ENCODE results near the gene KCNJ15.

KCNJ15 gene

GRCh38 chr21:38337793-38338192, 81.0 kb downstream of the KCNJ15 start:
- H3K9me3 ChIP-seq: no peaks in the 10 kb centered on the region
- H3K36me3 ChIP-seq: no peaks in the 10 kb centered on the region
- no peak overlapping the region for H3K27ac ChIP-seq
- peak in 1 of 2 donors; percentile 21 for DNase-seq
- no peaks in the 10 kb centered on the region for H3K27me3 ChIP-seq
- H3K4me1 ChIP-seq: peaks cover 0 to 30% (median 14%) of the 10 kb centered on the region in 4 donors
- no peak for TF ChIP-seq CTCF (IDR thresholded peaks at IDR 0.05)
- no peak overlapping the region for H3K4me3 ChIP-seq
- intact Hi-C loops (cut with DNase I; ENCODE audit: low total_unique reads): no loop called here

- Histone ChIP-seq H3K27ac (peak overlapping the region; percentile 76 to 82), H3K36me3 (no peaks in the 10 kb centered on the region), H3K27me3 (no peaks in the 10 kb centered on the region), H3K9me3 (no peaks in the 10 kb centered on the region), H3K4me1 (peaks cover 0 to 45% (median 29%) of the 10 kb centered on the region in 4 donors), H3K4me3 (no peak overlapping the region)
- DNase-seq: peak in 1 of 2 donors; percentile 58
- intact Hi-C loops (cut with DNase I; ENCODE audit: low total_unique reads): no loop called here
- no peak for TF ChIP-seq CTCF (IDR thresholded peaks at IDR 0.05)
These were observed 83.3 kb downstream of the KCNJ15 start for GRCh38 chr21:38340131-38340530.

GRCh38 chr21:38341546-38342012, 84.8 kb downstream of the KCNJ15 start:
- TF ChIP-seq CTCF (IDR thresholded peaks at IDR 0.05): peak; percentile 58 to 68
- DNase-seq: peak; percentile 86 to 97
- H3K27ac ChIP-seq: peak overlapping the region; percentile 76 to 82
- intact Hi-C loops (cut with DNase I; ENCODE audit: low total_unique reads): no loop called here
- no peak overlapping the region for H3K4me3 ChIP-seq
- no peaks in the 10 kb centered on the region for H3K9me3 ChIP-seq
- H3K36me3 ChIP-seq: no peaks in the 10 kb centered on the region
- peaks cover 0 to 48% (median 30%) of the 10 kb centered on the region in 4 donors for H3K4me1 ChIP-seq
- no peaks in the 10 kb centered on the region for H3K27me3 ChIP-seq

- intact Hi-C loops (cut with DNase I; ENCODE audit: low total_unique reads): no loop called here
- TF ChIP-seq CTCF (IDR thresholded peaks at IDR 0.05): no peak
These were observed 85.9 kb downstream of the KCNJ15 start for GRCh38 chr21:38342739-38343138.

GRCh38 chr21:38343691-38344090, 86.9 kb downstream of the KCNJ15 start:
- intact Hi-C loops (cut with DNase I; ENCODE audit: low total_unique reads): no loop called here
- peak; percentile 93 to 95 for DNase-seq
- Histone ChIP-seq H3K27ac (peak overlapping the region; percentile 76 to 82), H3K9me3 (no peaks in the 10 kb centered on the region), H3K4me3 (no peak overlapping the region), H3K27me3 (no peaks in the 10 kb centered on the region), H3K4me1 (peaks cover 0 to 52% (median 32%) of the 10 kb centered on the region in 4 donors), H3K36me3 (no peaks in the 10 kb centered on the region)
- TF ChIP-seq CTCF (IDR thresholded peaks at IDR 0.05): no peak

More at GRCh38 chr21:38342739-38343138, 85.9 kb downstream of the KCNJ15 start:
- no peaks in the 10 kb centered on the region for H3K9me3 ChIP-seq
- no peaks in the 10 kb centered on the region for H3K27me3 ChIP-seq
- H3K4me3 ChIP-seq: no peak overlapping the region
- DNase-seq: peak; percentile 51 to 69
- peaks cover 0 to 48% (median 30%) of the 10 kb centered on the region in 4 donors for H3K4me1 ChIP-seq
- H3K27ac ChIP-seq: peak overlapping the region; percentile 76 to 82
- no peaks in the 10 kb centered on the region for H3K36me3 ChIP-seq

- DNase-seq: no peak
- H3K4me3 ChIP-seq: no peak overlapping the region
- no peaks in the 10 kb centered on the region for H3K27me3 ChIP-seq
- no peak overlapping the region for H3K27ac ChIP-seq
- intact Hi-C loops (cut with DNase I; ENCODE audit: low total_unique reads): no loop called here
- H3K4me1 ChIP-seq: peaks cover 0 to 70% (median 36%) of the 10 kb centered on the region in 4 donors
- no peaks in the 10 kb centered on the region for H3K9me3 ChIP-seq
- no peak for TF ChIP-seq CTCF (IDR thresholded peaks at IDR 0.05)
- H3K36me3 ChIP-seq: no peaks in the 10 kb centered on the region
These were observed 89.5 kb downstream of the KCNJ15 start for GRCh38 chr21:38346286-38346685.
